Posterior vena cava (tissue), 2 donors: ENCODE data around the gene MACROD2. TPM values are rescaled to one million over a fixed set of nuclear protein-coding genes. Genes with fewer than 3 reads are reported as not detected.

Experiments used
- DNase-seq: peaks from one replicate; pipeline ENCODE4 v3.0.0-alpha.2; 2020; ENCODE audit warnings: low spot score
- intact Hi-C, 2 donors: fragments of 100-400 bp; cut with DNase I; formaldehyde crosslinking; loops; one replicate each; pipeline versions ENCODE4 v1.14.1 to v1.14.2; 2022 to 2023
- total RNA-seq, 2 donors: library from RNA; stranded (reverse); fragmentation: NEBNext Ultra II Directional; extraction: Animal tissue kit (Norgen Biotek cat#: 25700); gene quantifications; one replicate each; pipeline ENCODE4 v1.2.1, GENCODE V29; 2021
- donor health status: DM: yes; HTN: yes; CAD: no.
- donor health status: DM: yes; HTN: yes; CAD: no.

The MACROD2 gene
- total RNA-seq, 2 donors from 2014 or later = 15.5 to 25.5 TPM

- no peak for DNase-seq
- intact Hi-C loops = no loop called here
These were observed 1706.8 kb downstream of the MACROD2 start for GRCh38 chr20:15702161-15702560.

- no peak for DNase-seq
- intact Hi-C loops = loop anchor here in 1 of 2 donors (1.0 kb wide), 1 partner anchor 25 kb away; no protein-coding TSS in a partner anchor
These were observed 1708.0 kb downstream of the MACROD2 start for GRCh38 chr20:15703171-15703911.

- intact Hi-C loops = no loop called here
- no peak for DNase-seq
These were observed 1710.7 kb downstream of the MACROD2 start for GRCh38 chr20:15705975-15706374.

GRCh38 chr20:15706719-15707118 lies 1711.4 kb downstream of the MACROD2 start:
- intact Hi-C loops = no loop called here
- DNase-seq = no peak

- DNase-seq = no peak
- intact Hi-C loops = no loop called here
These were observed 1713.8 kb downstream of the MACROD2 start for GRCh38 chr20:15708984-15709598.

GRCh38 chr20:15710636-15711035 lies 1715.3 kb downstream of the MACROD2 start:
- DNase-seq = no peak
- intact Hi-C loops = no loop called here

GRCh38 chr20:15711177-15711576 lies 1715.9 kb downstream of the MACROD2 start:
- intact Hi-C loops = no loop called here
- DNase-seq = no peak

GRCh38 chr20:15716256-15716655 lies 1720.9 kb downstream of the MACROD2 start:
- no peak for DNase-seq
- intact Hi-C loops = no loop called here

GRCh38 chr20:15726416-15726815 lies 1731.1 kb downstream of the MACROD2 start:
- no peak for DNase-seq
- intact Hi-C loops = no loop called here

- intact Hi-C loops = no loop called here
- DNase-seq = no peak
These were observed 1738.7 kb downstream of the MACROD2 start for GRCh38 chr20:15734052-15734451.

GRCh38 chr20:15739035-15739434 lies 1743.7 kb downstream of the MACROD2 start:
- intact Hi-C loops = no loop called here
- DNase-seq = no peak

- intact Hi-C loops = no loop called here
- DNase-seq = no peak
These were observed 1744.9 kb downstream of the MACROD2 start for GRCh38 chr20:15740046-15740775.

GRCh38 chr20:15742087-15742486 lies 1746.8 kb downstream of the MACROD2 start:
- intact Hi-C loops = no loop called here
- no peak for DNase-seq

GRCh38 chr20:15742627-15743026 lies 1747.3 kb downstream of the MACROD2 start:
- no peak for DNase-seq
- intact Hi-C loops = no loop called here

GRCh38 chr20:15756002-15756753 lies 1760.9 kb downstream of the MACROD2 start:
- DNase-seq = no peak
- intact Hi-C loops = no loop called here

GRCh38 chr20:15756754-15757115 lies 1761.4 kb downstream of the MACROD2 start:
- DNase-seq = no peak
- intact Hi-C loops = no loop called here

GRCh38 chr20:15759594-15759993 lies 1764.3 kb downstream of the MACROD2 start:
- intact Hi-C loops = no loop called here
- DNase-seq = no peak

- intact Hi-C loops = no loop called here
These were observed 1764.8 kb downstream of the MACROD2 start for GRCh38 chr20:15760001-15760621.

GRCh38 chr20:15763366-15763765 lies 1768.0 kb downstream of the MACROD2 start:
- DNase-seq = no peak
- intact Hi-C loops = no loop called here

More at GRCh38 chr20:15760001-15760621, 1764.8 kb downstream of the MACROD2 start:
- no peak for DNase-seq
